Central memory CD8-positive, alpha-beta T cell (primary cell): ENCODE measurements around the gene ITPR1.
"Not testable (repeated sequence)": the region's sequence is repeated elsewhere in the genome, so short reads cannot be mapped to it uniquely, and the experiment has no call there.

Source experiments
- ATAC-seq: fragments of 150-1000 bp; cut with Tn5 transposase; replicated peaks from 2 replicates; pipeline ENCODE4 v1.10.0; 2022; ENCODE audit warnings: mild to moderate bottlenecking, moderate FRiP score, moderate number of reproducible peaks; ENCODE audit not compliant: poor library complexity, severe bottlenecking; ENCODE audit errors: extremely low read depth
- DNase-seq, 2 donors: peaks; one replicate each; pipeline ENCODE4 v3.0.0; 2021; ENCODE audit warnings: low spot score in 2 of 2
- H3K27ac Mint-ChIP-seq: one replicate; pipeline ENCODE4 v1.8.0; 2022; ENCODE audit warnings: low read depth, mild to moderate bottlenecking, moderate library complexity, mixed read lengths
- H3K27me3 Mint-ChIP-seq: one replicate; pipeline ENCODE4 v1.8.0; 2022; ENCODE audit warnings: mixed read lengths
- H3K36me3 Mint-ChIP-seq: one replicate; pipeline ENCODE4 v1.8.0; 2022; ENCODE audit warnings: mild to moderate bottlenecking, moderate library complexity, mixed read lengths; ENCODE audit not compliant: insufficient read depth
- H3K4me1 Mint-ChIP-seq: one replicate; pipeline ENCODE4 v1.8.0; 2022; ENCODE audit warnings: mixed read lengths
- H3K4me3 Mint-ChIP-seq: one replicate; pipeline ENCODE4 v1.8.0; 2022; ENCODE audit warnings: mild to moderate bottlenecking, moderate library complexity, mixed read lengths
- H3K9me3 Mint-ChIP-seq: one replicate; pipeline ENCODE4 v1.8.0; 2022; ENCODE audit warnings: mixed read lengths

The ITPR1 gene

DNA sequence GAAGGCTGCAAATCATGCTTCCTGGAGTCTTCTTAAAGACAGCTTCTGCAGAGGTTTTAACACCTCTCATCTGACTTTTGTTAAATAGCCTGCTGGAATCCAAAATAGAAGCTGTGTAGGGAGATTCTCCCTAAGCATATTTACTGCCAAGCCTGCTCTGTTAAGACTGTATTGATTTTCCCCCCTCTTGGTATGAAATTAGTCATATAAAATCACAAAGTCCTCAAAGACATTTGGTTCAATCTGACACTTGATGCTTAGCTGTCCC is 94.6 kb downstream of the ITPR1 start:
- no peak for ATAC-seq
- Mint-ChIP-seq H3K27me3 (no peaks in the 10 kb centered on the region), H3K4me1 (peaks cover 75% of the 10 kb centered on the region), H3K4me3 (peak overlapping the region; percentile 54), H3K9me3 (no peaks in the 10 kb centered on the region), H3K36me3 (peaks cover 6% of the 10 kb centered on the region), H3K27ac (peak overlapping the region; percentile 84)
- DNase-seq, result no peak

GRCh38 chr3:4588466-4588865 is 95.3 kb downstream of the ITPR1 start:
- Mint-ChIP-seq H3K36me3 (peaks cover 6% of the 10 kb centered on the region), H3K9me3 (no peaks in the 10 kb centered on the region), H3K27ac (peak overlapping the region; percentile 84), H3K4me3 (peak overlapping the region; percentile 54), H3K4me1 (peaks cover 76% of the 10 kb centered on the region), H3K27me3 (no peaks in the 10 kb centered on the region)
- no peak for DNase-seq
- ATAC-seq, result no peak

DNA sequence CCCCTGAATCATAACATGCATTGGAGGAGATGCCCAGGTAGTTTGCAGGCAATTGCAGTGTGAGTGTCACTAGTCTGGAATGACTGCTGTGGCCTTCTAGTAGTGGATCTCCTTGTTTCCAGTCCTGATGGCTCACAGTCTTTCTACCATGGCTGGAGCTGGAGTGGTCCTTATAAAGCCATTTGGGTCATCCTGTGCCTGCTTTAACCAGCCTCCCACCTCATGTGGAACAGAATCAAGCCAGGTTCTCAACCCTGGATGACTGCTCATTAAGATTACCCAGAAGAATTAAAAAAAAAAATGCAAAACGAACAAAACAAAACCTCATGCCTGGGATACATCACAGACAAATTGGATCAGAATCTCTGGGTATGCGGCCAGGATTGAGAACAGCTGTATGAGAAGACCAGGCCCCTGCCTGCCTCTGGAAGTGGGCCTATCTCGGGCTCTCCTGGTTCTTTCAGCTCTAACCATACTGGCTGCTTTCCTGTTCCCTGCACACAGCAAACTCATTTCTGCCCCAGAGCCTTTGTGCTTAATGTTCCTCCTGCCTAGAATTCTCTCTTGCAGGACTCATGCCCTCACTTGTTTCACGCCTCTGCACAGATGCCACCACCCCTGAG is 96.4 kb downstream of the ITPR1 start:
- ATAC-seq (no peak), DNase-seq (no peak)
- peak overlapping the region; percentile 84 for H3K27ac Mint-ChIP-seq
- H3K27me3 Mint-ChIP-seq, result no peaks in the 10 kb centered on the region
- H3K4me1 Mint-ChIP-seq, result peaks cover 72% of the 10 kb centered on the region
- H3K4me3 Mint-ChIP-seq, result peak overlapping the region; percentile 15
- no peaks in the 10 kb centered on the region for H3K9me3 Mint-ChIP-seq
- H3K36me3 Mint-ChIP-seq, result peaks cover 4% of the 10 kb centered on the region

DNA sequence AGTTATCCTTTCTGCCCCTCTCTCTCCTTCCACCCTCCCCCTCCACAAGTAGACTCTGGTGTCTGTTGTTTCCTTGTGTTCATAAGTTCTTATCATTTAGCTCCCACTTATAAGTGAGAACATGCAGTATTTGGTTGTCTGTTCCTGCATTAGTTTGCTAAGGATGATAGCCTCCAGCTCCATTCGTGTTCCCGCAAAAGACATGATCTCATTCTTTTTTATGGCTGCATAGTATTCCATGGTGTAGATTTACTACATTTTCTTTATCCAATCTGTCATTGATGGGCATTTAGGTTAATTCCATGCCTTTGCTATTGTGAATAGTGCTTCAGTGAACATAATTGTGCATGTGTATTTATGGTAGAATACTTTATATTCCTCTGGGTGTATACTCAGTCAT is 97.7 kb downstream of the ITPR1 start:
- H3K9me3 Mint-ChIP-seq, H3K4me3 Mint-ChIP-seq, H3K27me3 Mint-ChIP-seq, DNase-seq, H3K27ac Mint-ChIP-seq, H3K36me3 Mint-ChIP-seq, ATAC-seq: not testable (repeated sequence)
- H3K4me1 Mint-ChIP-seq, result peaks cover 65% of the 10 kb centered on the region

GRCh38 chr3:4591669-4592068 is 98.5 kb downstream of the ITPR1 start:
- H3K36me3 Mint-ChIP-seq, result peaks cover 2% of the 10 kb centered on the region
- H3K27me3 Mint-ChIP-seq, result no peaks in the 10 kb centered on the region
- ATAC-seq (no peak), DNase-seq (no peak)
- no peak overlapping the region for H3K27ac Mint-ChIP-seq
- peaks cover 59% of the 10 kb centered on the region for H3K4me1 Mint-ChIP-seq
- H3K9me3 Mint-ChIP-seq, result no peaks in the 10 kb centered on the region
- no peak overlapping the region for H3K4me3 Mint-ChIP-seq

- no peaks in the 10 kb centered on the region for H3K27me3 Mint-ChIP-seq
- no peak overlapping the region for H3K4me3 Mint-ChIP-seq
- H3K4me1 Mint-ChIP-seq, result peaks cover 54% of the 10 kb centered on the region
- ATAC-seq (no peak), DNase-seq (no peak)
- no peaks in the 10 kb centered on the region for H3K9me3 Mint-ChIP-seq
- H3K36me3 Mint-ChIP-seq, result peaks cover 2% of the 10 kb centered on the region
- H3K27ac Mint-ChIP-seq, result peak overlapping the region; percentile 10
Observed at GRCh38 chr3:4593014-4593413, 99.9 kb downstream of the ITPR1 start.

DNA sequence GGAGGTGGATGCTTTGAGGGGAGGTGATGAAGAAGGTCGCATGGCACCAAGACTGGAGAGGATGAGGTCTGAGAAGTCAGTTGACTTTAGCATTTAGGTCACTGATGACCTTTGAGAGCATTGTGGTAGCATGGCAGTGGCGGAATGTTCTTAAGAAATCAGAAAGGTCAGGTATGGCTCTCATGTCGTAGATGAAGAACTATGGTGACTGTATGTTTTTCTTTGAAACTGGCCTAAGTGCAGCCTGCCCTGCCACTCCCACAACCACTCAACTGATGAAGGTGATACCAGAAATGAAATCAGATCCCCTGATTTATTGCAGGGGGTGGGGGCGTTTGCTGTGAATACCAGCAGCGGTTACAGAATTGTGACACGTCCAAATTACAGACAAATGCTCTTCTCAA is 102.6 kb downstream of the ITPR1 start:
- no peaks in the 10 kb centered on the region for H3K9me3 Mint-ChIP-seq
- no peak overlapping the region for H3K4me3 Mint-ChIP-seq
- DNase-seq (no peak), ATAC-seq (no peak)
- H3K27ac Mint-ChIP-seq, result no peak overlapping the region
- no peaks in the 10 kb centered on the region for H3K27me3 Mint-ChIP-seq
- H3K4me1 Mint-ChIP-seq, result peaks cover 46% of the 10 kb centered on the region
- H3K36me3 Mint-ChIP-seq, result no peaks in the 10 kb centered on the region

DNA sequence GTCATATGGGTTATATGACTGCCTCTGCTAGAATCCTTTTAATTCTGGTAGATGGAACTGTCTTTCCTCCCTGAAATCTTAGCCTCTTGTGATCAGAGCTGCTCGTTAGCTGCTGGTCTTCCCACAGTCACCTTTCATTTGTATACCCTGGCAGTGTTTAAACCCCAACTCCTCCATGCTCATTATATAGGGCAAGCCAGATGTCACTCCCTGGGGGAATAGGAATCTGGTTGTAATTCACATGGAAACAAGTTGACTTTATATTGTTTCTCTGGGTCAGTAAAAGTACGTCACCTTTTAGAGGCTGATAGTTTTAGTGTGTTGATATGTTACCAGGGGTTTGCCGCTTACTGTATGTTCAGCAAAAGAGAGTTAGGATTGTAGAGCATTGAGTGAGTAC is 103.5 kb downstream of the ITPR1 start:
- Mint-ChIP-seq H3K9me3 (no peaks in the 10 kb centered on the region), H3K4me3 (no peak overlapping the region), H3K36me3 (no peaks in the 10 kb centered on the region), H3K4me1 (peaks cover 46% of the 10 kb centered on the region), H3K27me3 (no peaks in the 10 kb centered on the region), H3K27ac (no peak overlapping the region)
- ATAC-seq (no peak), DNase-seq (no peak)

GRCh38 chr3:4597208-4597985 is 104.2 kb downstream of the ITPR1 start:
- no peaks in the 10 kb centered on the region for H3K36me3 Mint-ChIP-seq
- DNase-seq (no peak), ATAC-seq (no peak)
- no peaks in the 10 kb centered on the region for H3K27me3 Mint-ChIP-seq
- peaks cover 45% of the 10 kb centered on the region for H3K4me1 Mint-ChIP-seq
- H3K9me3 Mint-ChIP-seq, result no peaks in the 10 kb centered on the region
- H3K27ac Mint-ChIP-seq, result no peak overlapping the region
- no peak overlapping the region for H3K4me3 Mint-ChIP-seq

- ATAC-seq, H3K9me3 Mint-ChIP-seq, DNase-seq, H3K4me3 Mint-ChIP-seq, H3K27ac Mint-ChIP-seq, H3K27me3 Mint-ChIP-seq, H3K36me3 Mint-ChIP-seq: not testable (repeated sequence)
- H3K4me1 Mint-ChIP-seq, result peaks cover 44% of the 10 kb centered on the region
Observed at GRCh38 chr3:4598232-4598631, 105.1 kb downstream of the ITPR1 start.

- peaks cover 41% of the 10 kb centered on the region for H3K4me1 Mint-ChIP-seq
- no peaks in the 10 kb centered on the region for H3K27me3 Mint-ChIP-seq
- H3K36me3 Mint-ChIP-seq, result no peaks in the 10 kb centered on the region
- DNase-seq (no peak), ATAC-seq (no peak)
- no peaks in the 10 kb centered on the region for H3K9me3 Mint-ChIP-seq
- no peak overlapping the region for H3K4me3 Mint-ChIP-seq
- no peak overlapping the region for H3K27ac Mint-ChIP-seq
Observed at GRCh38 chr3:4599612-4600011, 106.5 kb downstream of the ITPR1 start.

GRCh38 chr3:4600493-4600892 is 107.3 kb downstream of the ITPR1 start:
- Mint-ChIP-seq H3K9me3 (no peaks in the 10 kb centered on the region), H3K4me3 (no peak overlapping the region), H3K27ac (no peak overlapping the region), H3K4me1 (peaks cover 38% of the 10 kb centered on the region), H3K27me3 (no peaks in the 10 kb centered on the region), H3K36me3 (no peaks in the 10 kb centered on the region)
- DNase-seq (no peak), ATAC-seq (no peak)

DNA sequence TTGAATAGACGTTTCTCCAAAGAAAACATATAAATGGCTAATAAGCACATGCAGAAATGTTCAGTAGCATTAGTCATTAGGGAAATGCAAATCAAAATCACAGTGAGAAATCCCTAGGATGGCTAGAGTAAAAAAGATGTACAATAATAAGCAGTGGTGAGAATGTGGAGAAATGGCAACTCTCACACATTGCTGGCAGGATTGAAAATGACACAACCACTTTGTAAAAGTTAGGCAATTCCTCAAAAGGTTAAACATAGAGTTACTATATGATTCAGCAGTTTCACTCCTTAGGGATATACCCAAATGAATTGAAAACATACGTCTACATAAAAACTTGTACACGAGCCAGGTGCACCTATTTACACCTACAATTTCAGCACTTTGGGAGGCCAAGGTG is 108.7 kb downstream of the ITPR1 start:
- Mint-ChIP-seq H3K27me3 (no peaks in the 10 kb centered on the region), H3K9me3 (no peaks in the 10 kb centered on the region), H3K4me3 (no peak overlapping the region), H3K27ac (no peak overlapping the region), H3K4me1 (peaks cover 33% of the 10 kb centered on the region), H3K36me3 (no peaks in the 10 kb centered on the region)
- ATAC-seq (no peak), DNase-seq (no peak)
